ENCODE data around the gene CA4.
"Not testable (repeated sequence)": the region's sequence is repeated elsewhere in the genome, so short reads cannot be mapped to it uniquely, and the experiment has no call there.

The CA4 gene

DNA sequence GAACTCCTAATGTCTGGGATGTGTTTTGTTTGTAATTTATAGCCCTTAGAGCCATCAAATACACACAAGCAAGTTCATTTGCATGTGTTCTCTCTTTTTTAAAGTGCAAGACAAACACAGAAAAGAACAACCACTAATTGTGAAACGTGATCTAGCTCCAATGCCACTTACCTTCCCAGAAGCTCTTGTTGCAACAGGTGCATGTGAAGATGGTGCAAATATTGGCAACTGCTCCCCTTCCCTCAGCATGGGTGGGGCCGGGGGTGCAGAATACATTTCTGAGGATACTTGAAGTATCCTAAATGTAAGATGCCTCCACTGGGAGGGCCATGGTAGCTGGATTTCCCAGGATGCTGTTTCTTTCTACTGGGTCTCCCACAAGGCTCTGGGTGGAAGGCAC is 28.4 kb downstream of the CA4 start:
- DNase-seq, result not testable (repeated sequence)

DNA sequence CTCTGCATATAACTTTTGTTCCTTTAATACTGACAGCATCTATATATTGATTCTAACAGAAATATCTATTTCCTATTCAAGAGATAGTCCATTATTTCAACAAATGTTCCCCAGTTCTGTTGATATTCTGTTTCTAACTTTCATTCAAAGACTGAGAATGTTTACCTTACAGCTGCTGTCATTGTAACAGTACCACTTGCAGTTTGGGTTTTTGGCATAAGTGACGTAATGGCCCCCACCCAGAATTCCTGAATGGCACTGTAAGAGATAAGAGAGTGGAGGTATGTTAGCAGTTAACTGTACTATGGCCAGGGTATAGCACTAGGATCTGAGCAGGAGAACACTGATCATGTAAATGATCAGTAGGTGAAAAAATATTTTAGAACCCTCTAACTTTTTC is 30.6 kb downstream of the CA4 start:
- not testable (repeated sequence) for DNase-seq

DNA sequence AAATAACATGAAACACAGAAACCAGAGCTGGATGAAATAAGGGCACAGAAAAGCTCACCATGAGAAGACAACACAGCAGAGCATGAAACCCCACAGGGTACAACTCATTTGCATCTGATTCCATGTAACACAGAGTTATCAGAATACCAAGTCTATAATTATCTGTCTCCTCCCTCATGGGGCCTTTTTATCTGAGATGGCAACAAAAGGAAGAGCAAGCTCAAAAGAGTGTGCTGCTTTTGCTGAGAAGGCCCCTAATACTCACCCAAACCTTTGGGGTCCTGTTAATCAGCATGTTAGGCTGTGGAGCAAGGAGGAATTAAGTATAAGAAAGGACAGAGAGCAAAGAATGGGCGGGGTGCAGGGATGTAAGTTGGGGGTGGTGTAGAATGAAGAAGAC is 36.6 kb downstream of the CA4 start:
- not testable (repeated sequence) for DNase-seq

DNA sequence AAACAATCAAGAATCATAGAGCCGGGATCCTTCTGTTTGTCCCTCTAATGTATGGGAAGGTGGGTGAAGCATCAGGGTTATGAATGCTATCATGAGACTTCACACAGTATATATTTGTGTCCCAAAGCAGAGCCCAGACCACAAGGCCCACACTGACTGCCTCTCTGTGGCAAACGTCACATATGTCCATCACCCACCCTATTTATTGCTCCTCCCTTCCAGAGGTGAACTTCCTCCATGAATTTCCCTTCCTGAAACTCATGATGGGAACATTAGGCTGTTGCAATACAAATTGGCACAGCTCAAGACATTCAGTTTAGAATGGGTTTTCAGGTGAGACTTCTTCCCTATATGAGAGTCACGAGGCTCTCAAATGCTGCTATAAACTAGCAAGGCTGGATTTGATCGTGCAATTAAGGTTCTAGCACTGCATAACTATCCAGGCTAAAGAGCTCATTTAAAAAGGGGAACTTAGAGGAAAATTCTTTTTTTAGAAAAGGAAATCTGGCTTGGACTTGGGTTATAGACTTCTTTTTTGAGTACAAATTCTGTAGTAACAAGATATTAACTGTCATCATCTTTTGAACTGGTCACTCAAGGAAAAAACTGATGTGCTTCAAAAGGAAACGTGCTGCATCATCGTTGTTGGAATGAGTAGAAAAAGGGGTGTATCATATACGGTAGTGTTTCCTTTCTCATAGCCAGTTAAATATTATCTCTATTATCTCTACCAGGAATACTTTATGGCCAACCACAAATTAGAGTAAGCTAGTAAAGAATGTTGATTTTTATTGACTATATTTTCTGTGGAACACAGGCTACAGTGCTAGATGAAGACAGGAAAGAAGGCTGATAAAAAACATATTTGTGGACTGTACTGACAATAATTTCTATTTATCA is 37.3 kb downstream of the CA4 start:
- DNase-seq, result not testable (repeated sequence)

DNA sequence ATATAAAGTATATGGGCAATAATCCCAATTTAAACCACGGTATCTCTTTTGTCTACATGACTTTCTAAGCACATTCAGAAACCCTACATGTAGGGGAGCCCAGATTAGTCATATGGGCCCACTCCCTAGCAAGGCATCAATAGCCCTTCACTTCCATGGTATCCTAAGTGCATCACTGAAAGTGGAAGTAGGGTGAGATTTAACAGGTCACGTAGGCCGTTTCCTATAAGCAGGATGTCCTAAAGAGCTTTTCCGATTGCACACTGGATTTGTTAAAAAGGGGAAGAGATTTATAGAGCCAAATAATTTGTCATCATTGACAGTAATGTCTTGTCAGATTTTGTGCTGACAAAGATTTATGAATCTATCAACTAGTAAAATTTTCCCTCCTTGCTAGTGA is 39.0 kb downstream of the CA4 start:
- no peak for DNase-seq

DNA sequence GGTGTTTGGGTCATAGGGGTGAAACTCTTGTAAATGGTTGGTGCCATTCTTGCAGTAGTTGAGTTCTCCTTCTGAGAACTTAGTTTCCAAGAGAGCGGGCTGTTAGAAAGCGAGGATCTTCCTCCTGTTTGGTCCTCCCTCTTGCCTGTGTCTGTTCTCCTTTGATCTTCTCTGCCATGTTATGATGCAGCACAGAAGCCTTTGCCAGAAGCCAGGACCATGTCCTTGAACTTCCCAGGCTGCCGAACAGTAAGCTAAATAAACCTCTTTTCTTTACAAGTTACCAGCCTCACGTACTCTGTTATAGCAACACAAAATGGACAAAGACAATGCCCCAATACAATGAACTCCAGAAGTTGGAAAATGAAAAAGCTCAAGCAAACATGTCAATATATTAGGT is 40.3 kb downstream of the CA4 start:
- not testable (repeated sequence) for DNase-seq

DNA sequence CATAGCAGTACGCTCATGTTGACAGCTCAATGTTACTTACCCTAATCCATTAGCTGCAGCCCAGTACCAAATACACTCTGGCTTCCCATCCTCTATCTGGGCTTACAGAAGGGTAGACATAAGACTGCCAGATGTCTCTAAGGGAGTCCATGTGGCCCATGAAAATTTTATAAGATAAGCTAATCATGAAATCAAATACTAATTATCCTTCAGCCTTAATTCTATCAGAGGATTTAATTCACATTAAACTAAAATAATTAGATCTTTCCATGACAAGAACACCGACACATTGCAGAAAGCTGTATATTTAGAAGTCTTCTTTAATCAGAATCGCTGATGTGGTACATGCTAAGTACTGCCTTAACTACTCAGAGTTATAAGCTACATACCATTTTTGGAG is 43.3 kb downstream of the CA4 start:
- DNase-seq, result not testable (repeated sequence)

DNA sequence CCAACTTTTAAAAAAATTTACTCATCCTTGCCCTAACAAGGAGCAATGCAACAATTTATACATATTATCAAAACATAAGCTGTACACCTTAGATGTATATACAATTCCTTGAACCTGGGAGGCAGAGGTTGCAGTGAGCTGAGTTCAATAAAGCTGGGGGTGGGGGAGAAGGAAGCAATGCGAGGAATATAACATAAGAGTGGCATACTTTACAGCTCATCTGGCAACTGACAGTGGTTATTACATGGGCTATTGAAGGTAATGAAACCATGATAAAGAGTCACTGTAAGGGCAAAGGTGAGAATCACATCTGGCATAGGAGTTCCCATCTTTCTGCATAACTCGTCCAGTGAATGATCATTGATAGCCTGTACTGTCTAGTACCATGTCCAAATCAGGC is 43.7 kb downstream of the CA4 start:
- no peak for DNase-seq

DNA sequence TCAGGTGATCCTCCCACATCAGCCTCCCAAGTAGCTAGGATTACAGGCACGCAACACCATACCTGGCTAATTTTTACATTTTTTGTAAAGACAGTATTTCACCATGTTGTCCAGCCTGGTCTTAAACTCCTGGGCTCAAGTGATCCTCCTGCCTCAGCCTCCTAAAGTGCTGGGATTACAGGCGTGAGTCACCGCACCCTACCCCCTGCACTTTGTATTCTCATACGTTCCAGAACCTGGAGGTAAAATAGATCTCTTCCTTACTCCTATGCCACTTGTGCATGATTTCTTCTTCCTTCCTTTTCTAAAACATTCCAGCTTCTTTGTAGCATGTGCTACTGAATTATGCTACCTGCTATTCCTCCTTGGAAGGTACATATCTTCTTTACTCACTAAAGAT is 44.4 kb downstream of the CA4 start:
- DNase-seq, result not testable (repeated sequence)

DNA sequence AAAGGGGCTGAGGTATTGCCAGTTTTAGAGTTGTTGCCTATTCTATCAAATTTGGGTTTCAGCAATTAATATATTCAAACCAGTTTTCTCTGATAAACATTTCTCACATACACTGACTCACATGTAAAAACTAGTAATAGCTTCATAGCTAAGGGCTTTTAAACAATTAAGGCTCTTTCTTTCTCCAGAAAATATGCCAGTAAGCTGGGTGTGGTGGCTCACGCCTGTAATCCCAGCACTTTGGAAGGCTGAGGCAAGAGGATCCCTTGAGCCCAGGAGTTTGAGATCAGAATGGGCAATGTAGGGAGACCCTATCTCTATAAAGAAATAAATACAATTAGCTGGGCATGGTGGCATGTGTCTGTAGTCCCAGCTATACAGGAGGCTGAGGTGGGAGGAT is 48.9 kb downstream of the CA4 start:
- not testable (repeated sequence) for DNase-seq

DNA sequence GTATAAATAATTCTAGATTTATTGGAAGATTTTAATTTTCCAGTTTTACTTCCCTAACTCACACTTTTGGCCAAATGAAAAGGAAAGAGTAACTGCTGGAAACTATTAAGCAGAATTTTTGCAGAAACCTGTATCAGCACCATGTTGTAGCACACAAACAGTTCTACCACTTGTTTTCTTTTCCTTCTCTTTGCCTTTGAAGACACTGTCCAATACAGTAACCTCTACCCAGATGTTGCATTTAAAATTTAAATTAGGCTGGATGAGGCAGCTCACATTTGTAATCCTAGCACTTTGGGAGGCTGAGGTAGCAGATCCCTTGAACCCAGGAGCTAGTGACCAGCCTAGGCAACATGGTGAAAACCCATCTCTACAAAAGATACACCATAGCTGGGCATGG is 56.0 kb downstream of the CA4 start:
- DNase-seq, result not testable (repeated sequence)

DNA sequence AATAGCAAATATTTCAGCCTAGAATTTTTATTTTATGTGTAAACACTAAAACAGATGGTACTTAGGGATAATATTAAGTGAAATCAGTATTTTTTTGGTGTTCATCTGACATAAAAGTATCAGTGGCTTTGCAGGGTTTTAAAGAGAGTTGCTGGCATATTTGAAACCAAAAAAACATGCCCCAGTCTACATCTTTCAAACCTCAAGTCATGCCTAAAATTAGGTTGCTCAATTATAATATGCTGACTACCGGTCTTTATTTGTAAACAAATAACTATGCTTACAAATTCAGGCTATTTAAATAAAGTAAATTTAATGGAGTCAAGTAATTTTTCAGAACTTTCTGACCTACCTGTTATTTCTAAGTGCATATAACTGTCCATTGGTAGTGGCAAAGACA is 58.5 kb downstream of the CA4 start:
- not testable (repeated sequence) for DNase-seq
